Heart left ventricle (tissue), 16 donors: ENCODE results near the gene MDFIC. TPM values are rescaled to one million over a fixed set of nuclear protein-coding genes. Genes with fewer than 3 reads are reported as not detected.

Source experiments
- ATAC-seq, 4 donors: fragments of 200-7000 bp; cut with Tn5 transposase; one replicate each; pipeline ENCODE4 v1.9.1; 2020 to 2022; ENCODE audit warnings: moderate library complexity in 4 of 4, mild to moderate bottlenecking in 3 of 4, moderate number of reproducible peaks in 1 of 4
- DNase-seq, 5 donors: peaks; one replicate each; pipeline ENCODE4 v3.0.0-alpha.2; 2020
- H3K27ac ChIP-seq, 12 donors: fragments of 200-600 bp; sonication (generic) in 4 of 12; one replicate each; pipeline versions ENCODE4 v1.5.0 to v1.8.0; 2016 to 2022; ENCODE audit warnings: mild to moderate bottlenecking in 2 of 12
- H3K27me3 ChIP-seq, 9 donors: fragments of 200-600 bp; sonication (generic) in 2 of 9; one replicate each; pipeline versions ENCODE4 v1.5.1 to v1.8.0; 2016 to 2022; ENCODE audit warnings: mild to moderate bottlenecking in 3 of 9
- H3K36me3 ChIP-seq, 9 donors: fragments of 200-600 bp; sonication (generic) in 2 of 9; one replicate each; pipeline versions ENCODE4 v1.5.0 to v1.8.0; 2018 to 2022; ENCODE audit warnings: mild to moderate bottlenecking in 2 of 9
- H3K4me1 ChIP-seq, 12 donors: fragments of 200-600 bp; sonication (generic) in 4 of 12; one replicate each; pipeline versions ENCODE4 v1.5.0 to v1.8.0; 2016 to 2022; ENCODE audit warnings: mild to moderate bottlenecking in 3 of 12
- H3K4me3 ChIP-seq, 12 donors: fragments of 200-600 bp; sonication (generic) in 4 of 12; one replicate each; pipeline versions ENCODE4 v1.5.0 to v1.8.0; 2017 to 2022; ENCODE audit warnings: mild to moderate bottlenecking in 9 of 12, moderate library complexity in 4 of 12
- H3K9me3 ChIP-seq, 12 donors: fragments of 200-600 bp; sonication (generic) in 4 of 12; one replicate each; pipeline versions ENCODE4 v1.5.0 to v1.8.0; 2016 to 2022; ENCODE audit warnings: mild to moderate bottlenecking in 1 of 12
- CTCF ChIP-seq, 12 donors: fragments of 200-600 bp; sonication (generic) in 4 of 12; IDR thresholded peaks; one replicate each; pipeline versions ENCODE4 v1.5.0 to v1.8.0; 2018 to 2022; ENCODE audit warnings: antibody characterized with exemption in 12 of 12, mild to moderate bottlenecking in 5 of 12
- POLR2A ChIP-seq, 2 donors: fragments of 450-650 bp; IDR thresholded peaks; one replicate each; pipeline ENCODE4 v1.6.1; 2017; ENCODE audit warnings: antibody characterized with exemption in 2 of 2, mild to moderate bottlenecking in 2 of 2, moderate library complexity in 2 of 2
- WGBS, 4 donors: extraction: QIAGEN DNeasy Blood & Tissue Kit in 2 of 4; methylation state at CpG; one replicate each; pipeline versions ENCODE4 v1.1.5 to v1.1.7; 2013 to 2018; 5-methylcytosine and 5-hydroxymethylcytosine counted together
- intact Hi-C, 10 donors: fragments of 100-400 bp; cut with DNase I; formaldehyde crosslinking; loops; one replicate each; pipeline versions ENCODE4 v1.11.1 to v1.14.2; 2022
- polyA plus RNA-seq, 2 donors: library from polyadenylated mRNA; stranded (reverse); fragments of 200-250 nt; gene quantifications; one replicate each; pipeline ENCODE4 v1.2.3, GENCODE V29; 2013
- total RNA-seq, 9 donors: library from RNA; depleted of rRNA in 2 of 9; stranded (reverse); fragments of >200 nt in 2 of 9; fragmentation: NEBNext Ultra II Directional in 3 of 9; extraction: Animal tissue kit (Norgen Biotek cat#: 25700) in 3 of 9; gene quantifications; one replicate each; pipeline versions ENCODE4 v1.1.0 to v1.2.4, GENCODE V29; 2016 to 2023
- donor health status: ischemic (EF 13 %, LVEDD 7.1; RV severe dilation, severe dysfunction).
- donor health status: healthy with polysubstance abuse.
- donor health status: DM: no; HTN: yes; CAD: no.
- donor health status: DM: no; HTN: no; CAD: no.
- donor health status: ischemic (EF 25% LVEDD 6.9; RV normal size, moderate dysfunction).
- donor health status: ischemic (EF 25% LVEDD 5.7; RV mildly dilated, moderate dysfunction).
- donor health status: healthy.
- donor health status: DM: yes; HTN: yes; CAD: no.
- donor health status: ischemic (EF 35%, LVEDD 5.7; RV mildly dilated, moderate dysfunction).
- donor health status: nonischemic (EF 11% LVEDD 7.7; RV severe dilation, severe dysfunction).
- donor health status: DM: yes; HTN: yes; CAD: no.
- donor health status: PGD.
- donor health status: ischemic (EF 29% LVEDD 5.4; RV normal size, mild dysfunction).
- donor health status: nonischemic (EF 23%, LVEDD 6.1; RV moderate dilation, normal function).

Gene MDFIC
- total and polyA plus RNA-seq, 11 donors, result 11.2 to 51.8 (median 28.3) TPM

GRCh38 chr7:115009736-115010440 lies 88.0 kb downstream of the MDFIC start:
- 73 to 92% (median 80%) methylated on average over 1 of the region's 1 CpG for WGBS, 4 donors
- ATAC-seq (peak in 3 of 4 donors; percentile 27 to 54 (median 50)), DNase-seq (peak in 2 of 5 donors; percentile 16 to 29)
- Histone ChIP-seq H3K9me3 (no peaks in the 10 kb centered on the region), H3K36me3 (peaks cover 0 to 5% (median 0%) of the 10 kb centered on the region in 9 donors), H3K27ac (peak overlapping the region in 7 of 12 donors; percentile 5 to 72 (median 28)), H3K4me1 (peaks cover 0 to 68% (median 29%) of the 10 kb centered on the region in 12 donors), H3K27me3 (no peaks in the 10 kb centered on the region), H3K4me3 (no peak overlapping the region)
- intact Hi-C loops, result loop anchor here in 2 of 10 donors (5.0 to 10.0 kb wide), 2 partner anchors 75 to 88 kb away; partner anchors contain the start of gene MDFIC (in 1 of the 2)
- TF ChIP-seq POLR2A (IDR thresholded peaks at IDR 0.05) (no peak), CTCF (IDR thresholded peaks at IDR 0.05) (no peak)

DNA sequence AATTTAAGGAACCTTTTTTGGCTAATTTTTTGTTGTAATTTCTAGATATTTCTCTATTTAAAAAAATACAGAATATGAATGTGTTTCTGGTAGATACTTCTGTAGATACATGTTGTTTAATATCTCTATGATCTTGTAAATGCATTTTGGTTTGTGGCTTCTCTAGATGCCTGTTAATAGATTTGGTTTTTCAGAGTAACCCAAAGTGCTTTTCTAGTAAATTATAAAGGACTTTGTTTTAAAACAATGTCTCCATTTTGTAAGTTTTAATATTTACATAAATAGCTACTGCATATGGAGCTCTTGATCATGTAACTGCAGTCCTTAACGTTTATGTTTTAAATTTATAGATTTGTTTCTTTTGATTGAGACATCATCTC lies 88.5 kb downstream of the MDFIC start:
- ATAC-seq, result no peak
- TF ChIP-seq CTCF (IDR thresholded peaks at IDR 0.05), result no peak
- no peak for TF ChIP-seq POLR2A (IDR thresholded peaks at IDR 0.05)
- DNase-seq, result no peak
- no peak overlapping the region for H3K4me3 ChIP-seq
- intact Hi-C loops, result loop anchor here in 1 of 10 donors (10.0 kb wide), 1 partner anchor 74 kb away; no protein-coding TSS in a partner anchor
- no peaks in the 10 kb centered on the region for H3K27me3 ChIP-seq
- H3K9me3 ChIP-seq, result no peaks in the 10 kb centered on the region
- 79 to 83% (median 82%) methylated on average over 1 of the region's 1 CpG for WGBS, 4 donors
- peak overlapping the region in 2 of 12 donors; percentile 64 to 72 for H3K27ac ChIP-seq
- peaks cover 0 to 5% (median under 1%) of the 10 kb centered on the region in 9 donors for H3K36me3 ChIP-seq
- H3K4me1 ChIP-seq, result peaks cover 0 to 68% (median 29%) of the 10 kb centered on the region in 12 donors

DNA sequence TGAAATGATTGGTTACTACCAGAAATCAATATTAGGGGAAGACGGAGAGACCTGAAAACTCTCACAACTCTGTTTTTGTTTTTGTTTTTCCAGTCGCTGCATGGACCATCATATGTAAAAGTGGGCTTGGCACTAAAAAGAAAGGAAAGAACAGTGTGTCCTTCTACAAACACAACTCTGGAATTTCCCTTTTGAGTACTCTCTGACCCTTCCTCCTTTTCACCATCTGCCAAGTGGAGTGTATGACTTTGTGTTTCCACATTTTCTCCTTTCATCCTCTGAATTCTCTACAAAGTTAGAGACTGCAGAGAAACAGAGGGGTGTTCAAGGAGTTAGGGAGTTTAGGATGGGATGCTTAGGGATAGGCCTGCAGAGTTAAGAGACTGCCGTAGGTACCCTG lies 92.0 kb downstream of the MDFIC start:
- Histone ChIP-seq H3K4me3 (no peak overlapping the region), H3K4me1 (peaks cover 0 to 37% (median 16%) of the 10 kb centered on the region in 12 donors), H3K36me3 (peaks cover 0 to 33% (median 18%) of the 10 kb centered on the region in 9 donors), H3K27me3 (no peaks in the 10 kb centered on the region), H3K27ac (no peak overlapping the region), H3K9me3 (no peaks in the 10 kb centered on the region)
- intact Hi-C loops, result loop anchor here in 1 of 10 donors (10.0 kb wide), 1 partner anchor 71 kb away; no protein-coding TSS in a partner anchor
- DNase-seq (no peak), ATAC-seq (no peak)
- WGBS, 4 donors, result 85 to 97% (median 94%) methylated on average over 3 of the region's 3 CpGs
- TF ChIP-seq CTCF (IDR thresholded peaks at IDR 0.05) (no peak), POLR2A (IDR thresholded peaks at IDR 0.05) (no peak)

DNA sequence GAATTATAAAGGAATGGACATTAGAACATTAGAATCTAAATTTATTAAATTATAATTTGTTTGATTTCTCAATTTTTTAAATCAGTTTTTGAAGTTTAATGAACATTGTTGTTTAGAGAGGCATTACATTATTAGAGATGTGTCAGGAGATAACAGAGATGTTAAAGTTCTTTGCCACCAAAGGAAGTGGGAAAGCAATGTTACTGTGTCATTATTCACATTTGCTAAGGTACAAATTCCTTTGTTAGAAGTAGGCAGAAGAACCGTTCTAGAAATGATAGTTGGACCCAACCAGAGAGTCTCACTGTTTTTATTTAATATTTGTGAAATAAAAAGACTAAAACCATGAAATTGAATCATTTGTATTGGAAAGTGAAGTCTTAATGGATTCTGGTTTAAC lies 92.9 kb downstream of the MDFIC start:
- 66 to 71% (median 69%) methylated on average over 1 of the region's 1 CpG for WGBS, 4 donors
- H3K4me1 ChIP-seq, result peaks cover 0 to 36% (median 7%) of the 10 kb centered on the region in 12 donors
- no peak for DNase-seq
- no peak for ATAC-seq
- intact Hi-C loops, result loop anchor here in 1 of 10 donors (10.0 kb wide), 1 partner anchor 70 kb away; no protein-coding TSS in a partner anchor
- no peak overlapping the region for H3K4me3 ChIP-seq
- no peak for TF ChIP-seq POLR2A (IDR thresholded peaks at IDR 0.05)
- TF ChIP-seq CTCF (IDR thresholded peaks at IDR 0.05), result no peak
- H3K27me3 ChIP-seq, result no peaks in the 10 kb centered on the region
- no peak overlapping the region for H3K27ac ChIP-seq
- H3K9me3 ChIP-seq, result no peaks in the 10 kb centered on the region
- peaks cover 0 to 33% (median 18%) of the 10 kb centered on the region in 9 donors for H3K36me3 ChIP-seq
